GM19397 (cell line): Measurements from ENCODE around the gene BLOC1S3.
A peak's percentile ranks its signal among the peaks of the same experiment; 100 is the strongest.

Experiments
- ATAC-seq: cut with Tn5 transposase; IDR thresholded peaks from one replicate; pipeline ENCODE4 v1.9.1; 2021; ENCODE audit warnings: mild to moderate bottlenecking, moderate library complexity; ENCODE audit not compliant: unreplicated experiment

The BLOC1S3 gene

GRCh38 chr19:45160870-45161737 is 17.5 kb upstream of the BLOC1S3 start, which contains the start of gene NKPD1:
Gene NKPD1 (minus strand): TSS chr19:45160982. CDS start chr19:45160150, 832 bp downstream.
- no peak for ATAC-seq

GRCh38 chr19:45161738-45162607 is 16.6 kb upstream of the BLOC1S3 start:
- ATAC-seq = no peak

GRCh38 chr19:45162608-45163143 is 15.9 kb upstream of the BLOC1S3 start:
- no peak for ATAC-seq

GRCh38 chr19:45163156-45163555 is 15.4 kb upstream of the BLOC1S3 start:
- no peak for ATAC-seq

- no peak for ATAC-seq
Measured at GRCh38 chr19:45163751-45164460, 14.7 kb upstream of the BLOC1S3 start.

GRCh38 chr19:45164577-45165335 is 13.8 kb upstream of the BLOC1S3 start:
- ATAC-seq = peak; percentile 61

- no peak for ATAC-seq
Measured at GRCh38 chr19:45166723-45167252, 11.8 kb upstream of the BLOC1S3 start.

- no peak for ATAC-seq
Measured at GRCh38 chr19:45168767-45169351, 9.7 kb upstream of the BLOC1S3 start.

- no peak for ATAC-seq
Measured at GRCh38 chr19:45169602-45170001, 9.0 kb upstream of the BLOC1S3 start.

GRCh38 chr19:45170146-45171106 is 8.2 kb upstream of the BLOC1S3 start:
- no peak for ATAC-seq

GRCh38 chr19:45171211-45171623 is 7.4 kb upstream of the BLOC1S3 start:
- ATAC-seq = no peak

GRCh38 chr19:45172173-45172572 is 6.4 kb upstream of the BLOC1S3 start:
- no peak for ATAC-seq

GRCh38 chr19:45172611-45173208 is 5.9 kb upstream of the BLOC1S3 start:
- ATAC-seq = no peak

- no peak for ATAC-seq
Measured at GRCh38 chr19:45173816-45174215, 4.8 kb upstream of the BLOC1S3 start.

- ATAC-seq = no peak
Measured at GRCh38 chr19:45175515-45176345, 2.9 kb upstream of the BLOC1S3 start.

- peak; percentile 5 for ATAC-seq
Measured at GRCh38 chr19:45177817-45178261, 745 bp upstream of the BLOC1S3 start, which contains the start of gene TRAPPC6A. Gene TRAPPC6A (minus strand): TSS chr19:45178237. CDS start chr19:45178218, 19 bp downstream.
